IPS-NIHi7 (cell line): ENCODE results near the gene MAGI2.

Experiments
- DNase-seq: peaks from one replicate; pipeline ENCODE4 v3.0.0; 2012; ENCODE audit warnings: mixed read lengths; ENCODE audit errors: extremely low spot score

The MAGI2 gene

GRCh38 chr7:79376299-79377025 is 77.0 kb downstream of the MAGI2 start:
- DNase-seq: no peak

- peak; percentile 17 for DNase-seq
These were observed 92.3 kb downstream of the MAGI2 start for GRCh38 chr7:79361214-79361613.

GRCh38 chr7:79359827-79360226 is 93.6 kb downstream of the MAGI2 start:
- DNase-seq: no peak

- no peak for DNase-seq
These were observed 96.4 kb downstream of the MAGI2 start for GRCh38 chr7:79357101-79357500.

- DNase-seq: no peak
These were observed 99.6 kb downstream of the MAGI2 start for GRCh38 chr7:79353720-79354468.

GRCh38 chr7:79352323-79352722 is 101.1 kb downstream of the MAGI2 start:
- DNase-seq: no peak

GRCh38 chr7:79347351-79347750 is 106.1 kb downstream of the MAGI2 start:
- DNase-seq: no peak

GRCh38 chr7:79341902-79342301 is 111.6 kb downstream of the MAGI2 start:
- no peak for DNase-seq

GRCh38 chr7:79340212-79340611 is 113.3 kb downstream of the MAGI2 start:
- DNase-seq: no peak

- no peak for DNase-seq
These were observed 114.1 kb downstream of the MAGI2 start for GRCh38 chr7:79339208-79339925.

- DNase-seq: no peak
These were observed 115.8 kb downstream of the MAGI2 start for GRCh38 chr7:79337717-79338116.

GRCh38 chr7:79334841-79335240 is 118.6 kb downstream of the MAGI2 start:
- no peak for DNase-seq

- DNase-seq: no peak
These were observed 119.1 kb downstream of the MAGI2 start for GRCh38 chr7:79334334-79334733.

- DNase-seq: no peak
These were observed 121.4 kb downstream of the MAGI2 start for GRCh38 chr7:79332091-79332490.

- no peak for DNase-seq
These were observed 124.0 kb downstream of the MAGI2 start for GRCh38 chr7:79329464-79329863.

- no peak for DNase-seq
These were observed 132.6 kb downstream of the MAGI2 start for GRCh38 chr7:79320741-79321473.

GRCh38 chr7:79319369-79319768 is 134.1 kb downstream of the MAGI2 start:
- DNase-seq: no peak

GRCh38 chr7:79317728-79318127 is 135.7 kb downstream of the MAGI2 start:
- peak; percentile 72 for DNase-seq

GRCh38 chr7:79312022-79312421 is 141.4 kb downstream of the MAGI2 start:
- DNase-seq: no peak

GRCh38 chr7:79308192-79308591 is 145.3 kb downstream of the MAGI2 start:
- peak; percentile 9 for DNase-seq

GRCh38 chr7:79307376-79307775 is 146.1 kb downstream of the MAGI2 start:
- DNase-seq: no peak

GRCh38 chr7:79304711-79305110 is 148.8 kb downstream of the MAGI2 start:
- DNase-seq: no peak
